Right renal pelvis (tissue), 4 donors: ENCODE results near the gene VAV1. TPM values are rescaled to one million over a fixed set of nuclear protein-coding genes. Genes with fewer than 3 reads are reported as not detected.
A peak's percentile ranks its signal among the peaks of the same experiment; 100 is the strongest.
"Not testable (repeated sequence)": the region's sequence is repeated elsewhere in the genome, so short reads cannot be mapped to it uniquely, and the experiment has no call there.

Source experiments
- DNase-seq, 4 donors: peaks; one replicate each; pipeline ENCODE4 v3.0.0-alpha.2; 2013; ENCODE audit warnings: low read depth in 4 of 4, low spot score in 3 of 4, missing footprints in 1 of 4
- polyA plus RNA-seq, 4 donors: library from polyadenylated mRNA; unstranded; fragments of 120-200 nt; gene quantifications; one replicate each; pipeline ENCODE4 v1.2.1, GENCODE V29; 2013; ENCODE audit not compliant: insufficient read length in 4 of 4

Gene VAV1
- polyA plus RNA-seq, 4 donors: 1.2 to 1.7 (median 1.4) TPM

- no peak for DNase-seq
These were observed 35.6 kb upstream of the VAV1 start for GRCh38 chr19:6736917-6737283.

GRCh38 chr19:6737284-6737872 is 35.1 kb upstream of the VAV1 start, which contains the start of gene GPR108:
TSS of gene GPR108 (minus strand) at chr19:6737580. CDS start at chr19:6737576, 4 bp downstream.
- peak; percentile 98 to 100 (median 99) for DNase-seq

GRCh38 chr19:6737873-6738786 is 34.4 kb upstream of the VAV1 start:
- peak in 2 of 4 donors; percentile 65 to 94 for DNase-seq

GRCh38 chr19:6738787-6739389 is 33.6 kb upstream of the VAV1 start:
- DNase-seq: no peak

- peak in 2 of 4 donors; percentile 78 to 84 for DNase-seq
These were observed 33.1 kb upstream of the VAV1 start, which contains the start of gene TRIP10 for GRCh38 chr19:6739390-6739882. TSS of gene TRIP10 (plus strand) at chr19:6739680. CDS start at chr19:6739762, 82 bp downstream.

GRCh38 chr19:6739883-6740588 is 32.5 kb upstream of the VAV1 start:
- DNase-seq: no peak

- DNase-seq: no peak
These were observed 31.7 kb upstream of the VAV1 start for GRCh38 chr19:6740589-6741343.

DNA sequence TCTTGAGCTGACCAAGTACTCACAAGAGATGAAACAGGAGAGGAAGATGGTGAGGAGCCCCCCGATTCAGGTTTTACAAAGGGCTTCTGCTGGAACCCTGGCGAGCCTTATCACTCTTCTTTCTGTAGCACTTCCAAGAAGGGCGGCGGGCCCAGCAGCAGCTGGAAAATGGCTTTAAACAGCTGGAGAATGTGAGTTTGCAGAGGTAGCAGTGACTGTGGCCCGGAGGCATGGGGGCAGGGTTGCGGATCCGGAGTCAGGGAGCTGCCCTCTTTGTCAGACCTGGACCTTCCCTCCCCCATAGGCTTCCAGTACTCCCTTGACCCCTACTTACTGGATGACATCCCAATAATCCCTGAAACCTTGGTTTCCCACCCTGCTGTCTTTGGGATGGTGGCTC is 29.4 kb upstream of the VAV1 start:
- DNase-seq: no peak

- DNase-seq: no peak
These were observed 28.7 kb upstream of the VAV1 start for GRCh38 chr19:6743714-6744380.

- DNase-seq: peak in 3 of 4 donors; percentile 64 to 85 (median 80)
These were observed 27.9 kb upstream of the VAV1 start for GRCh38 chr19:6744381-6745301.

GRCh38 chr19:6745965-6746364 is 26.5 kb upstream of the VAV1 start:
- DNase-seq: no peak

- DNase-seq: not testable (repeated sequence)
These were observed 24.0 kb upstream of the VAV1 start for GRCh38 chr19:6748543-6748942.

GRCh38 chr19:6750062-6750461 is 22.4 kb upstream of the VAV1 start:
- DNase-seq: no peak

DNA sequence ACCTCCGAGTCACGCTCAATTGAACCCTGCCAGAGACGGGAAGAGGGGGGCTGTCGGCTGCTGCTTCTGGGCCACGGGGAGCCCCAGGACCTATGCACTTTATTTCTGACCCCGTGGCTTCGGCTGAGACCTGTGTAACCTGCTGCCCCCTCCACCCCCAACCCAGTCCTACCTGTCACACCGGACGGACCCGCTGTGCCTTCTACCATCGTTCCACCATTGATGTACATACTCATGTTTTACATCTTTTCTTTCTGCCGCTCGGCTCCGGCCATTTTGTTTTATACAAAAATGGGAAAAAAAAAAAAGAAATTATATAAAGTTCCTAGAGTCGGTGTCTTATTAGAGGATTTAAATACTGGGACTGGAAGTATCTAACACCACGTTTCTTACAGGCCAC is 21.3 kb upstream of the VAV1 start:
- DNase-seq: no peak

DNA sequence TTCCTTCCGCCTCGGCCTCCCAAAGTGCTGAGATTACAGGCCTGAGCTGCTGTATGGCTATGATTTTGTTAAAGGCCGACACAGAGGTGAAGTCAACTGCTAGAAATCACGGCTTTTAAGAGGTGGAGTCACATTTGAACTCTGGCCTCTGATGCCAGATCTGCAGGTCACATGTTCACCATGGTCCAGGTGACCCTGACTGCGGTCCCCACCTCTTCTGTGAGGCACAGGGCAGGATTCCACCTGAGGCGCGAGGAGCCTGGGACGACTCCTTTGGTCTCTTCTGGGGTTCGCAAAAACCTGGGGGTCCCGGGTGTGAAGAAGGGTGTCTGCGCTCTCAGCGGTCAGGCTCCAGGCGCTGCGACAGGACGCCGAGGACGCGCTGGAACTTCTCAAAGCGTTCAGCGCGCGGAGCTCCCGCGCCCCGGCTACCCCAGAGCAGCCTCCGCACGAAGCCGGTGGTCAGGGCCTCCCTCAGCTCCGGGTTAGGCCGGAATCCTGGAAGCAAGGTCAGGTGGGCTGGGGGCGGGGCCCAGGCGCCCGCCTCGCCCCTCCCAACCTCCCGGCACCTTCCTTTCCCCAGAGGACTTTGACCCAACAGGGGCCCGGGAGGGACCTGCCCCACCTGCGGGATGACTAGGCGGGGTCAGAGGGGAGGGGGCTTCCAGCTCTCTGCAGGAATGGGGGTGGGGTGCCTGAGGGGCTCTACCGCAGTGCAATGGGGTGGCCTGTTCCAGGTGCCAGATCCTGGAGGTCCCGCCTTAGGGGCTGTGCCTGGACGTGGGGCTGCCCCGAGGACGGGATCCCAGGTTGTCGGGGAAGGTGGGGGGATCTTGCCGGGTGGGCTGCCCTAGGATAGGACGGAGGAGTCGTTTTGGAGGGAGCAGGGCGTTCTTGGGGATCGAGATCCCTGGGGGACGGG is 20.0 kb upstream of the VAV1 start:
- no peak for DNase-seq

DNA sequence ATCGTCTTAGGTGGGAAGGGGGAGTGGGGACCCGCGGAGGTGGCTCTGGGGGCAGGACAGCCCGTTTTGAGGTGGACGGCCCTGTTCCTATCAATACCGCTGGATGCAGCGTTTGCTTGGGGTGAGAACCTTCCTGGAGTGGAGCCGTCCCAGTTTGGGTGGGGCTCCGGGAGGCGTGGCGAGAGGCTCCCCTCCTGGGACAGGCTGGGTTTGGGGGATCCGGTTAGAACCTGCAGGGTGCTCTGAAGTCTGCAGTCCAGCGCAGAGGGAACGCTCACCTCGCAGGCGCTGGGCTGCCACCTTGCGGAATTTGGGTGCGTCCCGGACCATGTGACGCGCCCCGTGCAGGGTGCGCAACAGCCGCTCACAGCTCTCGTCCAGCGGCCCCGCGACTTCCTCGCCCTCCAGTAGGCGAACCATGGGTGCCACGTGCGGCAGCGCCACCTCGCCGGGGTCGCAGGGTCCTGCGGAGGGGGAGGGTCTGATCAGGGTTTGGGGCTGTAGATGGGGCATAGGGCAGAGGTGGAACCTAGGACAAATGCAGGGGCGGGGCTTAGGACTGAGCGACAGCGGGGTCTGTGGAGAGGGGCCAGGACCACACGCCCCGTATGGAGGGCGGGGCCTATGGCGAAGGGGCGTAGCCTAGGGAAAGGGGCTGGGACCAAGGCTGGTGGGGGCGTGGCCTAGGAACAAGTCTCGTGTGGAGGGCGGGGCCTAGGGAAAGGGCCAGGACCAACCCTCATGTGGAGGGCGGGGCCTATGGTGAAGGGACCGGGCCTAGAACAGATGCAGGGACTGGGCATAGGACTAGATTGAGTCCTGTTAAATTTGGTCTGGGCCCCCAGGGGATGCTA is 19.1 kb upstream of the VAV1 start:
- peak in 1 of 4 donors; percentile 49 for DNase-seq
